ENCODE data around the gene JAKMIP3.

- no peak for TF ChIP-seq POLR2A (IDR thresholded peaks at IDR 0.05)
- TF ChIP-seq, protein P1, sequence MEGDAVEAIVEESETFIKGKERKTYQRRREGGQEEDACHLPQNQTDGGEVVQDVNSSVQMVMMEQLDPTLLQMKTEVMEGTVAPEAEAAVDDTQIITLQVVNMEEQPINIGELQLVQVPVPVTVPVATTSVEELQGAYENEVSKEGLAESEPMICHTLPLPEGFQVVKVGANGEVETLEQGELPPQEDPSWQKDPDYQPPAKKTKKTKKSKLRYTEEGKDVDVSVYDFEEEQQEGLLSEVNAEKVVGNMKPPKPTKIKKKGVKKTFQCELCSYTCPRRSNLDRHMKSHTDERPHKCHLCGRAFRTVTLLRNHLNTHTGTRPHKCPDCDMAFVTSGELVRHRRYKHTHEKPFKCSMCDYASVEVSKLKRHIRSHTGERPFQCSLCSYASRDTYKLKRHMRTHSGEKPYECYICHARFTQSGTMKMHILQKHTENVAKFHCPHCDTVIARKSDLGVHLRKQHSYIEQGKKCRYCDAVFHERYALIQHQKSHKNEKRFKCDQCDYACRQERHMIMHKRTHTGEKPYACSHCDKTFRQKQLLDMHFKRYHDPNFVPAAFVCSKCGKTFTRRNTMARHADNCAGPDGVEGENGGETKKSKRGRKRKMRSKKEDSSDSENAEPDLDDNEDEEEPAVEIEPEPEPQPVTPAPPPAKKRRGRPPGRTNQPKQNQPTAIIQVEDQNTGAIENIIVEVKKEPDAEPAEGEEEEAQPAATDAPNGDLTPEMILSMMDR (IDR thresholded peaks at IDR 0.05) = no peak
Observed at GRCh38 chr10:132043861-132044695, 21.7 kb upstream of the JAKMIP3 start.

All from uterus (tissue), 2 donors.